PC-9 (cell line): ENCODE data around the gene UVSSA. TPM values are rescaled to one million over a fixed set of nuclear protein-coding genes. Genes with fewer than 3 reads are reported as not detected.

ENCODE experiments used
- BruUV-seq: library from RNA; stranded (reverse); fragments of 400-500 nt; replicated peaks from 2 replicates; lab custom pipeline; 2021; lab: Mats Ljungman, UMichigan
- CTCF ChIA-PET: fragments of 300-600 bp; sonication (Branson Sonifier 250); formaldehyde crosslinking; loops from one replicate; lab custom pipeline; 2022; ENCODE audit warnings: antibody characterized with exemption; lab: Charles Lee
- POLR2A ChIA-PET: fragments of 300-600 bp; sonication (Branson Sonifier 250); formaldehyde crosslinking; loops from one replicate; lab custom pipeline; 2022; ENCODE audit warnings: antibody characterized with exemption; ENCODE audit not compliant: unreplicated experiment; lab: Charles Lee
- DNase-seq, 2 experiments: peaks; one replicate each; pipeline versions ENCODE4 v3.0.0 to v3.0.0-alpha.2; 2015 to 2022; ENCODE audit warnings: mixed read lengths in 1 of 2
- H2AFZ ChIP-seq: fragments of 200-600 bp; sonication (generic); 2 replicates; pipeline ENCODE4 v1.8.1; 2017; ENCODE audit warnings: antibody characterized with exemption
- H3F3A ChIP-seq: fragments of 200-600 bp; sonication (generic); 2 replicates; pipeline ENCODE4 v1.8.1; 2017; ENCODE audit warnings: antibody characterized with exemption, mild to moderate bottlenecking, low read depth; ENCODE audit not compliant: insufficient read depth
- H3K27ac ChIP-seq: fragments of 200-600 bp; sonication (generic); 2 replicates; pipeline ENCODE4 v1.6.1; 2016; ENCODE audit warnings: mixed run types
- H3K27me3 ChIP-seq: fragments of 200-600 bp; sonication (generic); 2 replicates; pipeline ENCODE4 v1.6.1; 2016; ENCODE audit warnings: low read depth, mixed run types; ENCODE audit not compliant: insufficient read depth
- H3K36me3 ChIP-seq: fragments of 200-600 bp; sonication (generic); 2 replicates; pipeline ENCODE4 v1.6.1; 2016; ENCODE audit warnings: low read depth, mixed run types
- H3K4me1 ChIP-seq: fragments of 200-600 bp; sonication (generic); replicated peaks from 2 replicates; pipeline ENCODE4 v1.6.1; 2016; ENCODE audit warnings: mixed run types; ENCODE audit not compliant: insufficient read depth
- H3K4me2 ChIP-seq: fragments of 200-600 bp; sonication (generic); 2 replicates; pipeline ENCODE4 v1.6.1; 2017; ENCODE audit warnings: mixed run types
- H3K4me3 ChIP-seq: fragments of 200-600 bp; sonication (generic); 2 replicates; pipeline ENCODE4 v1.6.1; 2016; ENCODE audit warnings: mixed run types
- H3K79me2 ChIP-seq: fragments of 200-600 bp; sonication (generic); 2 replicates; pipeline ENCODE4 v1.6.1; 2017; ENCODE audit warnings: low read depth, mixed run types
- H3K9me2 ChIP-seq: fragments of 200-600 bp; sonication (generic); 2 replicates; pipeline ENCODE4 v1.8.1; 2017; ENCODE audit warnings: mild to moderate bottlenecking; ENCODE audit not compliant: insufficient read depth
- H3K9me3 ChIP-seq: fragments of 200-600 bp; sonication (generic); 2 replicates; pipeline ENCODE4 v1.8.1; 2016; ENCODE audit warnings: low read depth; ENCODE audit not compliant: insufficient read depth
- H4K20me1 ChIP-seq: fragments of 200-600 bp; sonication (generic); 2 replicates; pipeline ENCODE4 v1.8.1; 2017; ENCODE audit not compliant: insufficient read depth
- CTCF ChIP-seq: fragments of 200-600 bp; sonication (generic); conservative IDR thresholded peaks from 2 replicates; pipeline ENCODE4 v1.6.1; 2017; ENCODE audit warnings: mixed run types, antibody characterized with exemption, mild to moderate bottlenecking, moderate library complexity
- EZH2 ChIP-seq: fragments of 200-600 bp; sonication (generic); IDR thresholded peaks from 2 replicates; pipeline ENCODE4 v1.8.0; 2017; ENCODE audit warnings: antibody characterized with exemption, low read depth
- intact Hi-C: fragments of 100-400 bp; cut with micrococcal nuclease; formaldehyde crosslinking; loops from one replicate; pipeline ENCODE4 v1.10.0; 2022; ENCODE audit not compliant: unreplicated experiment
- total RNA-seq: library from RNA; stranded (reverse); gene quantifications from 2 replicates; pipeline ENCODE4 v1.2.3, GENCODE V29; 2021

Gene UVSSA
- total RNA-seq, 1 experiment from 2014 or later: 24.3 TPM

- Histone ChIP-seq H3K9me2 (no peaks in the 10 kb centered on the region), H3K4me3 (no peak overlapping the region), H3K27ac (peak overlapping the region; percentile 63), H3K79me2 (peaks cover 21% of the 10 kb centered on the region), H3F3A (peaks cover 52% of the 10 kb centered on the region), H3K36me3 (peaks cover 26% of the 10 kb centered on the region), H4K20me1 (no peaks in the 10 kb centered on the region), H3K27me3 (no peaks in the 10 kb centered on the region), H2AFZ (no peak overlapping the region), H3K9me3 (no peaks in the 10 kb centered on the region; the same call in 1 of the 2 replicates), H3K4me2 (no peak overlapping the region), H3K4me1 (peaks cover 15% of the 10 kb centered on the region)
- intact Hi-C loops: loop anchor here (10.0 kb wide), 1 partner anchor 291 kb away; no protein-coding TSS in a partner anchor
- ChIA-PET POLR2A (no interaction called here), CTCF (no interaction called here)
- TF ChIP-seq EZH2: no peak
- no peak for TF ChIP-seq CTCF
- BruUV-seq: TSS peak; percentile 43
- DNase-seq: peak in 1 of 2 experiments; percentile 80
Measured at GRCh38 chr4:1336088-1336491, 10.9 kb upstream of the UVSSA start.

GRCh38 chr4:1337376-1337831, 9.6 kb upstream of the UVSSA start:
- ChIA-PET CTCF (no interaction called here), POLR2A (no interaction called here)
- DNase-seq: peak; percentile 68 to 81
- Histone ChIP-seq H3K36me3 (peaks cover 26% of the 10 kb centered on the region), H3K9me3 (no peaks in the 10 kb centered on the region; the same call in 1 of the 2 replicates), H3K4me3 (no peak overlapping the region), H4K20me1 (no peaks in the 10 kb centered on the region; the same call in 1 of the 2 replicates), H3K27ac (peak overlapping the region; percentile 63), H3K4me1 (peaks cover 15% of the 10 kb centered on the region), H3K9me2 (no peaks in the 10 kb centered on the region), H2AFZ (no peak overlapping the region), H3K4me2 (peak overlapping the region; percentile 36; the same call in 1 of the 2 replicates), H3K27me3 (no peaks in the 10 kb centered on the region), H3K79me2 (peaks cover 8% of the 10 kb centered on the region), H3F3A (peaks cover 57% of the 10 kb centered on the region)
- intact Hi-C loops: loop anchor here (10.0 kb wide), 1 partner anchor 293 kb away; no protein-coding TSS in a partner anchor
- no TSS peak for BruUV-seq
- no peak for TF ChIP-seq EZH2
- TF ChIP-seq CTCF: no peak

GRCh38 chr4:1337951-1338751, 8.9 kb upstream of the UVSSA start:
- H3K79me2 ChIP-seq: 0 out of 2 replicates have a peak, but pooled peaks cover 2% of the 10 kb centered on the region
- H3K4me3 ChIP-seq: no peak overlapping the region
- no TSS peak for BruUV-seq
- no peaks in the 10 kb centered on the region; the same call in 1 of the 2 replicates for H4K20me1 ChIP-seq
- H3K4me2 ChIP-seq: peak overlapping the region; percentile 36; the same call in 1 of the 2 replicates
- no peaks in the 10 kb centered on the region for H3K27me3 ChIP-seq
- intact Hi-C loops: loop anchor here (10.0 kb wide), 1 partner anchor 293 kb away; no protein-coding TSS in a partner anchor
- H3K4me1 ChIP-seq: peaks cover 15% of the 10 kb centered on the region
- TF ChIP-seq CTCF (no peak), EZH2 (no peak)
- peaks cover 26% of the 10 kb centered on the region for H3K36me3 ChIP-seq
- H3K9me2 ChIP-seq: no peaks in the 10 kb centered on the region
- ChIA-PET CTCF (no interaction called here), POLR2A (no interaction called here)
- peak overlapping the region; percentile 63 for H3K27ac ChIP-seq
- no peaks in the 10 kb centered on the region; the same call in 1 of the 2 replicates for H3K9me3 ChIP-seq
- DNase-seq: no peak
- H3F3A ChIP-seq: peaks cover 49% of the 10 kb centered on the region
- H2AFZ ChIP-seq: no peak overlapping the region
